ENCODE results near the gene GDF11. TPM values are rescaled to one million over a fixed set of nuclear protein-coding genes. Genes with fewer than 3 reads are reported as not detected.

The GDF11 gene
- total and polyA plus RNA-seq, 2 of the 8 experiments (the other 6 are each of a cell fraction or from before 2014, with no cell fraction given) = 12.1 to 15.1 TPM

DNA sequence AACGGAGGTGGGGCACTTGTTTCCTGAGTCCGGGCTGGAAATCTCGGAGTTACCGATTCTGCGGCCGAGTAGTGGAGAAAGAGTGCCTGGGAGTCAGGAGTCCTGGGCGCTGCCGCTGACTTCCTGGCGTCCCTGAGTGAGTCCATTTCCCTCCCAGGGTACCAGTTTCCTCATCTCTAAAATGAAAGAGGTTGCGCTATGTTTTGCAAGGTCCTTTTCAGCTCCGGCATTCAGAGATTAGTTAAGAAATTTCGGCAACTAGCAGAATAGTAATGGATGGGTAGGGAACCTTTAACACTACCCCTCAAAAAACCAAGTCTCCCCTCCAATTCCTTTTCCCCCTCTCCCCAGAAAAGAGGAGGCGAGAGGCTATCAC, 26.4 kb upstream of the GDF11 start (continued):
- TF ChIP-seq CHD7 (IDR thresholded peaks at IDR 0.05; ENCODE audit: insufficient replicate concordance, low read length) (no peak), EZH2 (IDR thresholded peaks at IDR 0.05; ENCODE audit: low read depth, low read length, severe bottlenecking) (no peak), TCF12 (IDR thresholded peaks at IDR 0.05; ENCODE audit: low read depth, low read length) (no peak), CEBPB (IDR thresholded peaks at IDR 0.05; ENCODE audit: low read depth, low read length) (no peak), POU5F1 (IDR thresholded peaks at IDR 0.05; ENCODE audit: low read depth, low read length) (no peak), ASH2L (IDR thresholded peaks at IDR 0.05; ENCODE audit: low read length) (no peak), TBP (IDR thresholded peaks at IDR 0.05; ENCODE audit: low read depth, low read length) (no peak), SAP30 (IDR thresholded peaks at IDR 0.05; ENCODE audit: insufficient read depth, insufficient replicate concordance, low read length) (no peak), GABPA (IDR thresholded peaks at IDR 0.05; ENCODE audit: borderline replicate concordance, insufficient read depth, low read length) (no peak), CHD2 (IDR thresholded peaks at IDR 0.05; ENCODE audit: low read length) (no peak), RNF2 (IDR thresholded peaks at IDR 0.05; ENCODE audit: borderline replicate concordance, low read depth, low read length, missing control alignments, poor library complexity, severe bottlenecking) (no peak)
- TF ChIP-seq, protein P1, sequence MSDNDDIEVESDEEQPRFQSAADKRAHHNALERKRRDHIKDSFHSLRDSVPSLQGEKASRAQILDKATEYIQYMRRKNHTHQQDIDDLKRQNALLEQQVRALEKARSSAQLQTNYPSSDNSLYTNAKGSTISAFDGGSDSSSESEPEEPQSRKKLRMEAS (IDR thresholded peaks at IDR 0.05) = no peak

Measured in H1 (cell line).